ENCODE measurements around the gene SDK1.

The SDK1 gene

GRCh38 chr7:3767917-3768777 lies 467.1 kb downstream of the SDK1 start:
- no peak overlapping the region for H3K4me3 ChIP-seq (ENCODE audit: low read depth, low read length)
- TF ChIP-seq, protein P1, sequence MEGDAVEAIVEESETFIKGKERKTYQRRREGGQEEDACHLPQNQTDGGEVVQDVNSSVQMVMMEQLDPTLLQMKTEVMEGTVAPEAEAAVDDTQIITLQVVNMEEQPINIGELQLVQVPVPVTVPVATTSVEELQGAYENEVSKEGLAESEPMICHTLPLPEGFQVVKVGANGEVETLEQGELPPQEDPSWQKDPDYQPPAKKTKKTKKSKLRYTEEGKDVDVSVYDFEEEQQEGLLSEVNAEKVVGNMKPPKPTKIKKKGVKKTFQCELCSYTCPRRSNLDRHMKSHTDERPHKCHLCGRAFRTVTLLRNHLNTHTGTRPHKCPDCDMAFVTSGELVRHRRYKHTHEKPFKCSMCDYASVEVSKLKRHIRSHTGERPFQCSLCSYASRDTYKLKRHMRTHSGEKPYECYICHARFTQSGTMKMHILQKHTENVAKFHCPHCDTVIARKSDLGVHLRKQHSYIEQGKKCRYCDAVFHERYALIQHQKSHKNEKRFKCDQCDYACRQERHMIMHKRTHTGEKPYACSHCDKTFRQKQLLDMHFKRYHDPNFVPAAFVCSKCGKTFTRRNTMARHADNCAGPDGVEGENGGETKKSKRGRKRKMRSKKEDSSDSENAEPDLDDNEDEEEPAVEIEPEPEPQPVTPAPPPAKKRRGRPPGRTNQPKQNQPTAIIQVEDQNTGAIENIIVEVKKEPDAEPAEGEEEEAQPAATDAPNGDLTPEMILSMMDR (IDR thresholded peaks at IDR 0.05; ENCODE audit: insufficient read depth, low read depth, low read length, missing control alignments), result no peak
- no peak for DNase-seq (ENCODE audit: low read depth)

DNA sequence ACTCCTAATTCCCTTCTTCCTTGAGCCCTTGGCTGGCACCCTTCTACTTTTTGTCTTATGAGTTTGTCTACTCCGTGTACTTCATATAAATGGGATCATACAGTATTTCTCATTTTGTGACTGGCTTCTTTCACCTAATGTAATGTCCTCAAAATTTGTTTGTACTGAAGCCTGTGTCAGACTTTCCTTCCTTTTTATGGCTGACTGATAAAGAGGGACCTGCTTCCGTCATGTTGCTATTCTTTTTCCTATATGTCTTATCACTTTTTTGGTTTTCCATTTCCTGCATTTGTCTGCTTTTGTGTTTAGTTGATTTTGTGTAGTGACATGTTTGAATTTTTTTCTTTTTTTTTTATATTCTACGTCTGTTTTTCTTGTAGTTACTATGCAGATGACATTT lies 470.9 kb downstream of the SDK1 start:
- DNase-seq (ENCODE audit: low read depth), result no peak
- H3K4me3 ChIP-seq (ENCODE audit: low read depth, low read length), result no peak overlapping the region
- TF ChIP-seq, protein P1 (IDR thresholded peaks at IDR 0.05; ENCODE audit: insufficient read depth, low read depth, low read length, missing control alignments), result no peak

- no peak overlapping the region for H3K4me3 ChIP-seq (ENCODE audit: low read depth, low read length)
- no peak for DNase-seq (ENCODE audit: low read depth)
- TF ChIP-seq, protein P1 (IDR thresholded peaks at IDR 0.05; ENCODE audit: insufficient read depth, low read depth, low read length, missing control alignments), result no peak
These were observed 477.3 kb downstream of the SDK1 start for GRCh38 chr7:3778345-3778744.

- H3K4me3 ChIP-seq (ENCODE audit: low read depth, low read length), result no peak overlapping the region
- DNase-seq (ENCODE audit: low read depth), result no peak
- TF ChIP-seq, protein P1 (IDR thresholded peaks at IDR 0.05; ENCODE audit: insufficient read depth, low read depth, low read length, missing control alignments), result no peak
These were observed 479.0 kb downstream of the SDK1 start for GRCh38 chr7:3780016-3780415.

DNA sequence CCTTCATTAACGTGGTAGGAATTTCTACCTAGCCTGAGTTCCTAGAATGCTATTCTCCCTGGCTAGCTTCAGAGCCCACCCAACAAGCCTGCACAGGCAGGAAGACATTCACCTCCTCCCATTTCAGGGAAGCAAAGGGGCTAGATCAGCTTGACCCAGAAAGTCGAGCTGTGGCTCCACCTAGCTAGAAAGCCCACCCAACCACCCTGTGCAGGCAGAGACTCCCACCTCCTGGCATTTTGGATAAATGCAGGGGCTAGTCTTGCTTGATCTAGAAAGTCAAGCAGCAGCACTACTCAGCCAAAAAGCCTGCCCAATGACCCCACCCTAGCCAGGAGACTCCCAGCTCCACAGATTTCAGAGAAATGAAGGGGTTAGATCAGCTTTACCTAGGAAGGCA lies 479.5 kb downstream of the SDK1 start:
- DNase-seq (ENCODE audit: low read depth), result no peak

GRCh38 chr7:3781607-3782006 lies 480.6 kb downstream of the SDK1 start:
- DNase-seq (ENCODE audit: low read depth), result no peak
- TF ChIP-seq, protein P1 (IDR thresholded peaks at IDR 0.05; ENCODE audit: insufficient read depth, low read depth, low read length, missing control alignments), result no peak
- H3K4me3 ChIP-seq (ENCODE audit: low read depth, low read length), result no peak overlapping the region

More for the DNA sequence above, 479.5 kb downstream of the SDK1 start:
- TF ChIP-seq, protein P1 (IDR thresholded peaks at IDR 0.05; ENCODE audit: insufficient read depth, low read depth, low read length, missing control alignments), result no peak
- no peak overlapping the region for H3K4me3 ChIP-seq (ENCODE audit: low read depth, low read length)
